Mucosa of gallbladder (tissue), 1 donor: Measurements from ENCODE around the gene GLI3. TPM values are rescaled to one million over a fixed set of nuclear protein-coding genes. Genes with fewer than 3 reads are reported as not detected.

Experiments used
- DNase-seq: peaks from one replicate; pipeline ENCODE4 v3.0.0-alpha.2; 2020; ENCODE audit warnings: low spot score
- total RNA-seq: library from RNA; stranded (reverse); gene quantifications from one replicate; pipeline ENCODE4 v1.2.1, GENCODE V29; 2021
- donor health status: DM: no; HTN: no; CAD: no.

Gene GLI3
- total RNA-seq, 1 donor from 2014 or later: 9.8 TPM

DNA sequence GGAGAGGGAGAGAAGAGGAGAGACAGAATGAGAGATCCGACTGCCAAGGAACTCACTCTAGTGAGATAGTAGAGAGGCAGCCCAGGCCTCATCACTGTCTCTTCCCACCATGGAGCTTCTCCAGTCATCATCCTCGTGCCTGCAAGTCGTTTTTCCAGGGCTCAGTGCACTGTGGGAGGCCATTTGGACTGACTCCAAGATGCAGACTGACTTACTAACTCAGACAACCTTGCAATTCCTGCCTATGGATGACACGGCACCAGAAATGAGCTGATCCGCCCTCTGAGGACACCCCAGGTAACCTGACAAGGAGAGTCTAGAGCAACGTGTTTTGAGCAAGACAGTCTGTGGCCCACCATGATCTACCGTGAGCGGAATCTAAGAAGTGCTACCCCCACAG is 154.9 kb downstream of the GLI3 start:
- no peak for DNase-seq

DNA sequence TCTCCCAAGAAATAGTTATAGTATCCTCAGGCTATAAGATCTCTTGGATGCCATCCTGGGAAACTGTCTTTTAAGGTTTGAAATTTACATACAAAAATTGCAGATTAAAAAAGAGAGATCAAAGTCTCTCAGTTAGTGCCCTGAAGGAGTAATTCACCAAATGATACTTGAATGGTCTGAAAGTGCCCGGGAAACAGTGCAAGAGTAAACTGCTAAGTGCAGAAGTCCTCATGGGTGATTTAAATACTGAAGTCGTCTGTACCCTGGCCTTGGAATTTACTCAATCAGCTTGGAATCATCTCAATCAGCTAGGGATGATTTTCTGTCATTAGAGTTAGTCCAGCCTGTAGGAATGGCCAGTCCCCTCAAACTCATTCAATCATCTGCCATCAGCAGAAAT is 155.3 kb downstream of the GLI3 start:
- no peak for DNase-seq

DNA sequence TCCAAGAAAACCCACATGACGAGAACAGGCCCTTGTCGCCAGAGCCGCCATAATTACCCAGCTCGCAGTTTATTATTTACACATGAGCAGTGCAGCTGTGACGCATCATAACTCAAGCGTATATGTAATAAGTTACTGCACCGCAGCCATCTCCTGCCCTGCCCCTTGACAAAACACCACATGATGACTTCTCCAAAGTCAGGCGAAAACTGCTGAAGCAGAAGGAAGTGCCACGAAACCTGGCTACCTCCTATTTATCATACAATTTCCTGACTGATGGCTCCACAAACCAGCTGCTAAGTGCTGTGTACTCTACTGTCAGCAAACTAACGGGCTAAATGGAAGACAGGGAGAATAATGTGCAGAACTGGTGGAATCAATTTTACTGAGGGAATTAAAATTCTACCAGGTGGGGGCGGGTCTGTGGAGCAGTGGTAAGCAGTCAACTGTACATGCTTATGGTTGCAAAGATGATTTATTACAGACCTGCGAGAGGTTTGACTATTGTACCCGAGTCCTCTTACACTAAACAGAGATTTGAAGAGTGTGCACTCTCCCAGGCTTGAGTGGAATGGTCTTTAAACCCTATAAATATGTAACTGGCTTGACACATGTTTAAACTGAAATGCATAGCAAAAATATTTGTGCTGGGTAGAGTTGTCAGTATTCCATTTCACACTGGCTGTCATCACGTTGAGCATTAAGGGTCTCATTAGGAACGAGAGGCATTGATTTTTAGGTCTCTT is 156.0 kb downstream of the GLI3 start:
- DNase-seq: no peak

DNA sequence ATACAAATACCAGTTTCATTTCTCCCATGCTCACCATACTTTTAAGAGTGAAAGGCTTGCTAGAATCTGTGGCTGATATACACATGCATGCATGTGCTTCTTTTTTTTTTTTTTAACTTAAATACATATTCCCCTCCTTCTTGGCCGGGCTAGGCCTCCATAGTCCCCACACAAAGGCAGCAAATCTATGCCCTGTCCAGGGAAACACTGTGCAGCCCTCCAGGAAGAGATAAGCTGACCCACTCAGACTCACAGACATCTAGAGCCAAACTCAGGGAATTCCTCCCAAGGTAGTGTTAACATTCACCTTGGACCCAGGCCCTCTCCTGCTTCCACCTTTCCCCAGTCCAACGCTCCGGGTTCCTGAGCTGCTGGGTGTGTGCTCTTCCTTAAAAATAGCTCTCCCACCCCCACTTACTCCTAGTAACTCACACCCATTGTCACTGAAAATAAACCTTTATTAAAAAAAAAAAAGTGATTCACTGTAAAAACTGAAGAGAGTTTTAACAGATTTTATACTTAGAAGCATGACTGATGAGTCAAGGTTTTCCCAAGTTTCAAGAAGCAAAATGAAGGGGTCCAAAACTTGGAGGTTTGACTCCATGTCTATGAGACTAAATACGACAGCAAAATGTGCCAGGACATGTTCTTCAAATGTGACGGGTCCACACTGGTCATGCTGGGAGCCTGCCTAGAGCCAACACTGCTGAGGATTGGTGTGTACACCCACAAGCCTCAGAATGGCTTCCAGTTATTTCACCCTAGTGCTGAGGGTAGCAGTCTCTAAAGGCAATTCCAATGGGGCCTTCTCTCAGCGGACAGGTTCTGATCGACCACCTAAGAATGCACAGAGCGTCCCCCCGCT is 159.5 kb downstream of the GLI3 start:
- DNase-seq: no peak

DNA sequence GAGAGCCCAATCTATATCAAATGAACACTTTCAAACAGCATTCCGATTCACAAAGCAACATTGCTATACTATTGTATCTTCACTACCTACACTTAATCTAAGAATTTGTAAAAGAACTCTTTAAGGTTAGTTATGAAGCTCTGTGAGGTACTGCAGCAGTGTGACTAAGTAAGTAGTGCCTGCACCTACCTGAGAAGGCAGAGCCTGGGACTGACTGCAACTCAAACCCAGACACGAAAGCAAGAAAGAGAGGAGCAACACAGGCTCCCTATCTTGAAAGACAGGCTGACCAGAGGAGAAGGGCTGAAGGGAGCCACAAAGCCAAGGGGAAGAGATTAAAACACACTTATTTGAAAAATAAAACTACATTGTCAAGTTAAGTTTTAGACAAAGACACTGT is 160.1 kb downstream of the GLI3 start:
- DNase-seq: no peak

DNA sequence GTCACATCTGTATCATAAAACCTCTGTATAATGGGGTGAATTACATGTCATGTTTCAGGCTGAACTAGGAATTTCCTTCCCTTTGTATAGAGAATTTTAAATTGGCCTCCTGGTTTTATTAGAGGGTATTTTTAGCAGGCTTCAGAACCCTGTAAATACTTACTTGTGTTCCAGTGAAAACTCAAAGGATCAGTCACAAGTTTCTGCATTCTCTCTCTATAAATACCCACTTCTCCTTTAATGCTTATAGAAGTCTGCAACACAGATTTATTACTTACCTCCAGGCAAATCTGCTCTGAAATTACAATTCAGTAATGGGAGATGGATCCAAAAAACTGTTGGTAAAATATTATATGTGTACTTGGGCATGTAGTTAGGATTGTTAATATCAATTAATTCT is 161.6 kb downstream of the GLI3 start:
- DNase-seq: no peak

DNA sequence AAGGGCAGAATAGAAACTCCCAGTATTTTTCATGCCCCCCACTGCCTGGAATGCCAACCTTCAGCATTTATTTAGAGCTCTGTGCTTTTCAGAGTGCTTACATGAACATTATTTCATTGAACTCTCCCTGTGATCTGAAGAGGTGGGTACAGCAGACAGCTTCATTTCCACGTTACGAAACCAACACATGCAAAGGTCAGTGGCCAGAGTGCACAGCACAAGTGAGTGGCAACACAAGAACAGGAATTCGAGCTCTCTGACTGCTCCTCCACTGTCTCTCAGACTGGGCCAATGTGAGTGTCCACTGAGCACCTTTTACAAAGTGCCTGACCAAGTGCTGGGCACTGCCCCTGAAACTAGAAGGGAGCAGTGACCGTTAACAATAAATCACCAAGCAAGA is 162.9 kb downstream of the GLI3 start:
- no peak for DNase-seq

DNA sequence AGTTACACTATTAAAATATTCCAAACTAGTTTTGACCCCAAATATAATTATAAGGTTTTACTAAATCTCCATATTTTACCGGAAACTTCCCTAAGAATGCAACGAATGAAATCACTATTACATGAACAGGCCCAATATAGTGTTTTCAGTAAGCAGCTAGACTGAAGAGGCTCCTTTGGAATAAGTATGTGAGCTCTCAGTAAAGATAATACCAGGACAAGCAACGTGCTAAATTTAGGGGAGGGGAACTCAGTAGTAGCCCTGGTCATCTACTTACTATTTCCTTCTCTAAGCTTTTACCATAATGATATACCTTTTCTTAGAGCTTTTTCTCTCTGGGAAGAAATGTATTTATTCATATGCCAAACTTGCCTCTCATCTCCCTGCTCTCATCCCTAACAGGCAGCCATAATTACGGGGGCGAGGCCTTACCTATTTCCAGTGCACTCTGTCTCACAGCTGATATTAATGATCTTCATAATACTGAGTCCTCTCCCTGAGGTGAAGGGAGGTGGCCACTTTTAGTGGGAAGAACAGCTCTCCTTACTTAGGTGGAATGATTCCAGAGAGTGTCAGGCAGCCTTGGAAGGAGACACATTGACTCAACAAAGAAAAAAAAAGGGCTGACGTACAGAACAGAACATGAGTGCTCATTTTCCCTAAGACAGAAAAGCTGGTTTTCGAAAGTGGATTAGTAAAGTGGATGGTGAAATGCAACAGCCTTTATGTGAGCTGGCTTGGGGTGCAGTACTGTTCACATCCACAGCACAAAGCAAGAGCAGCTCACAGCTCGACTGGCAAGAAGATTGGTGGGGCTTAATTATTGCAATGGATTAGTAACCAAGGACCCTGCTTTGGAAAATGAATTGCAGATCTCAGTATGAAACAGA is 165.4 kb downstream of the GLI3 start:
- no peak for DNase-seq

DNA sequence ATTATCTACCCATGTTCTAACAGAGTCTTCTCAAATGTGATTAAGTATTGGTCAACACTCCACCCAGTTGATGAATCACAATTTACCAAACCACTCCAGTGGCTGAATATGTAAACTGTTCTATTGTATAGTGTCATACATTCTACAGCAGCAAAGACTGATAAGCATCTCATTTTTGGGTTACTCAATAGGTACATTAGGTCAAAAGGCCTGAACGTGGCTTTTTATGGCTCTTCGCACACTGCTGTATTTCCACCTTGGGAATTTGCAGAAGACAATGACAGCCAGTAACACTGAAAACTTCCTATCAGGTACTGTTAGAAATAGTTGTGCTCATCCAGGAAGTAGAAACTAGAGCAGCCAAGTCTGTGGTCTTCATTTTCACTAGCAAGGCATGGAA is 166.9 kb downstream of the GLI3 start:
- DNase-seq: no peak

DNA sequence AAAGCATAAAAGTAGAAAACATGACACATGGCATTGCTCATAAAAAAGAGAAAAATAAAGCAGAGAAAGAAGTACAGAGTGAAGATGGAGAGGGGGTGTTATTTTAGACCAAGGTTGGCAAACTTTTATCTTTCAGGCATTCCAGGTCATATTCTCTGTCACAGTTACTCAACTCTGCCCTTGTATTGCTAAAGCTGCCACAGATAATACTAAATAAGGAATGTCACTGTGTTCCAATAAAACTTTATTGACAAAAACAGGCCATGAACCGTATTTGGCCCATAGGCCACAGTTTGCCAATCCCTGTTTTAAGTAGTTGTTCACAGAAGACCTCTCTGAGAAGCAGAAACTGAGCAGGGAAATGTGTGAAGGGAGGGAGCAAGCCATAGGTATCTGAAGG is 167.4 kb downstream of the GLI3 start:
- no peak for DNase-seq

DNA sequence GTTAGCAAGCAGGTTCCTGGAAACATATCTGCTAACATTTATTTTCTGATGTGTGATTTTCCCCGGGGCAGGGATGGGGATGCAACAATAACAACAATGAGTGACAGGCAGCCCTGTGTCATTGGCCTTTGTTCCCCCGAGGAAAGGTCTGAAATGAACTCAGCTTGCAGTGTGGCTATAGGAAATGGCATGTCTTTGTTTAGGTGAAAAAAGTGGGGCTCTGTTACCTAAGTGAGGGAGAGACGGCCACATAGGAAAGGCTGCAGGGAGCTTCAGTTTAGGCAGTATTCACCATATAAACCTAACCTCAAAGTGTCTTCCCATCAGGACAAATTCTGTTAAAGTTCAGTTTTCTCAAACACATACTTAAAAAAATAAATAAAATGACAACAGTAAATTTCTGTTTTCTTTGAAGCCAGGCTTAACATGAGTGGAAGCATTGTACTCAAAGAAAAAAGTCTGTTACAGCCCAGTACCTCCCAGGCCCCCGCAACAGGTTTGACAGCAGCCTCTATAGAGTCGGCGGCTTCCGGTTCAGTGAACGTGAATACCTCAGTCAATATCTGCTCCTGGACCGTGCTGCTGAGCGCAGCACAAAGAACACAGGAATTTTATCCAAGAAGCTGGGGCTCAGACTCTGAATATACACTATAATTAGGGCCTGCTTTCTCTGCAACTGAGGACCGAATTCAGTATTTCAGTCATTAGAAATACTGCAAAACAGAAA is 168.3 kb downstream of the GLI3 start:
- DNase-seq: no peak

DNA sequence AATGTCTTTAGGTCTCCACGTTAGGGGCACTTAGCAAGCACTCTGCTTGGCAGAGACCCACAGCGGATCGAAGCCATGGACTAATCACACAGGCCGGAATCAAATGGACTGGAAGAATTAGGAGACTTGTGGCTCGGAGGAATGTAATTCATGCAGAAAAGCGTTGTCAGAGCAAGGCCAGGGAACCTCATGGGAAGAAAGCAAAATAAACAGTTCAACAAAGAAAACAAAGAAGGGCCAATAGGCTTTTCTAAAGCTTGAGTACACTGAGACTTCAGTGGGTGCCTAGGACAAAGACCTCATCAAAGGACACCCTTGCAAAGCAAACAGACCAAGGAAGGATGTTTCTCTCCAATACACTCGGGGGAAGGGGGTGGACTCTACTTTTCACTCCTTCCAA is 171.1 kb downstream of the GLI3 start:
- no peak for DNase-seq

DNA sequence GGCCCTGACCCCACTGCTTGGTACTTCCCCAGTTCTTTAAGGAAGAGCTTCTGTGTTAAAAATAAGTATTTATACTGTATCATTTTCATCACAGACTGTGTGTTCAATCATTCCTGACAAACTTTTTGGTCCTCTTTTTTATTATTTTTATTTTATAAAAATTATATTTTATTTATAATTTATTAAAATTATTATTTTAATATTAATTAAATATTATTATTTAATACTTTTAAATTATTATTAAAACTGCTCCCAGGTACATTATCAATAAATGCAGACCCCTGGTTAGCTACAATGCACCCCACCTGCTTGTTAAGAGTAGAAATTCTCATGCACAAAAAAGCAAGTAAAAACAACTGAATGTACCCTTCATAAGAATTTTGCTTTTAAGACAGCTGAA is 172.0 kb downstream of the GLI3 start:
- DNase-seq: no peak

DNA sequence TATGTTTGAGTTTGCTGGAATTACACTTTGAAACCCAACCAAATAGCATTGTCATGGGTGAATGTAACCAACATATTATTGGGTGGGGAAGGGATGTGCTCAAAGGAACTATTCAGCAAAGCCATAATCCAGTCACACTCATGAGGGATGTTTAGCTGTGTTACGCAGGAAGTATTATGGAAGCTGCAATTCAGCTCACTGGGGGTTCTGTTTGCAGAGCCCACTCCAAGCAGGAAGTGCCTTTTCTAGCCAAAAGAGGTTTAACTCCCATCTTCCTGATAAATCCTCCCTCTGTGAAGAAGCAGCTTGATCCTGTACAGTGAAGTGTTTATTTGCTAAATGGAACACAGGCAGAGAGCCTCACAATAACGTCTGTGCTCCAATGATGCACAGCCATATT is 172.5 kb downstream of the GLI3 start:
- no peak for DNase-seq

DNA sequence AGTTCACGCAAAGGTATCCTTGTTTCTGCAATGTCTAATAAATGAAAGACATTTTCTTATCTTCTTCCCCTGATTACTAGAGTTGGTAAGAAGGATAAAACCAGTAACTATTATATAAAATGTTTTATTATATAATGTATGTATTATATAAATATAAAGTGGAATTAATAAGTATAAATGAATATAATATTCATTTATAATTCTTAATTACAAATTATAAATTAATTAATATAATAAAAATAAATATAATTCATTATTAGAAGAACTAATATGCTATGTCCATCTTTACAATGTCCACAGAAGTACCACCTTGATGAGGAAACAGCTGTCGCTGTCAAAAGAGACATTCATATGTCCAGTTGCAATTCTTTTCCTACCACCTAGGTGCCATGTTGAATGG is 177.7 kb downstream of the GLI3 start:
- DNase-seq: no peak

DNA sequence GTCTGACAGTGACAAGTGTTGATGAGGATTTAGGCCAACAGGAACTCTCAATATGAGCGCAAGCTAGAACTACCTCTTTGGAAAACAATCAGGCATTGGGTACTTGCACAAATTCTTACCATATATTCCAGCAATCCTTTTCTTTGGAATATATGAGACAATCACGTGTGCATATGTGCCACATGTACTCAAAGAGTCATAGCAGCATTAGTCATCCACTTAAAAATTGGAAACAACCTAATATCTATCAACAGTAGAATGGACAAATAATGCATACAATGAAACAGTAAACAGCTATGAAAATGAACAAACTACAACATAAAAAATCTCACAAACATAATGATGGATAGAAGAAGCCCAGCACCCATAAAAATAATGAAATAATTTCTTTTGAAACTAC is 179.7 kb downstream of the GLI3 start:
- no peak for DNase-seq

DNA sequence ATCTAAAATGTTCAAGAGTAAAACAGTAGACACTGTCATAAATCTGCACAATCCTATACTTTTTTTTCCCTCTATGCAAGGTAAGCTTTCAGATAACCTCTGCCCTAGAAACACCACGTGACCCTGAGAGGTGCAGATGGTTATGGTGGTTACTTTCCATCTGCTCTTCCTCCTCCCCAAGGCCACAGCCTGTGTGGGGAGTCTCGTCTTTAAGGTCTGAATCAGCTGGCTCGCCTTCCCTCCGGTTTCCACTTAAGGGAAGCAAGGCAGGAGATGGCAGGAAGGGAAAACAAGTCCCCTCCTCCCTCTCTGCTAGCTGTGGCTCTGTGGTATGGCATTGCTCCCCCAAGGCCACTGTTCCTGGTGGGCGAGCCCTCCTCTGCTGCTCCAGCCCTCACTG is 181.8 kb downstream of the GLI3 start:
- DNase-seq: no peak

DNA sequence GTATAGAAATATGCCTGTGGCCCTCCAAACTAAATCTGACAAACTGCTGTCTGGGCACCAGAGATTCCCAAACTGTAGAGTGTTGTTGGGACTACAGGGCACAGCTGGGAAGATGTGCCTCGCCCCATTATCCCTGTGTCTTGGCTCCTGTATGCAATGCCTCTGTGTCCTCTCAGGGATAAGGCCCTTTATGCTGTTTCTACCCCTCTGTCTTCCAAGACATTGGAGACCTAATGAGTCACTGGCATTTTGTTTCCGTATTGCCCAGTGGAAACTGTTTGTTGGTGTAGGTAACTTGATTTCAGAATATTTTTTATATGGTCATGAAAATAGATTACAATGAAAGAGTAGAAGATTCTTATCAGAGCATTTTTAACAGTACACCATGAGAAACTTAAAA is 183.2 kb downstream of the GLI3 start:
- no peak for DNase-seq

DNA sequence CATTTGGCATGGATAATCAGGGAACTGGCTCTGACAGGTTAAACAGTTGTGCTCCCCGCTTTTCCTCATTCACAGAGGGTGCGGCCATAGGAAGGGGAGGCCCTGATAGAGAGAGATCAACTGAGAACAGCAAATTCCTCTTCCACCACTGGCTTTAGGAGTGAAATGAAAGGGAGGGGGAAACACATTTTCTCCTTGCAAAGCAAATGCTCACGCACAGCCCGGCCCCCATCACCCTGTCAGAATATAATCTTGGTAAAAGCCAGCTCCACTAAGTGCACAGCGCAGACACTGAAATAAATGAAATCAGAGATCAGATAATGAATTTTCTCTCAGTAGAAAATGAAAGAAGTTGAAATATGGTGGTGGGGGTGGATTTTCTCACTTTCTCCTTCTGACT is 187.2 kb downstream of the GLI3 start:
- DNase-seq: no peak

DNA sequence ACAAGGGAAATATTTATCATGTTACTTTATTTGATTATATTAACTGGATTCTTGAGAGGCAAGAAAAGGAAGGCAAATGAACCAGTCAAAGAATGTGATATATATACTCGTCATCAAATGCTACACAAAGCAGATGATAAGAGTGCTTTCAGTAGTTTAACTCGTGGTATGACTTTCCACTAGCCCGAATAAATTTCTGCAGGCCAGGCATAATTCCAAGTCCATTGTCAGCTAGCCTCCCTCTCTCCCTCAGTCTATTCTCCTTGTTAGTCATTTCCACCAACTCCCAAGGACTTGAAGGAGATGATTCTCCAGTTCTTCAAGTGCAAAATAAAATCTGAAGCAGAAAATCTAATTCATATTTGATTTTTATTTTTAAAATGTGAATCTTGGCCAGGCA is 190.5 kb downstream of the GLI3 start:
- no peak for DNase-seq

DNA sequence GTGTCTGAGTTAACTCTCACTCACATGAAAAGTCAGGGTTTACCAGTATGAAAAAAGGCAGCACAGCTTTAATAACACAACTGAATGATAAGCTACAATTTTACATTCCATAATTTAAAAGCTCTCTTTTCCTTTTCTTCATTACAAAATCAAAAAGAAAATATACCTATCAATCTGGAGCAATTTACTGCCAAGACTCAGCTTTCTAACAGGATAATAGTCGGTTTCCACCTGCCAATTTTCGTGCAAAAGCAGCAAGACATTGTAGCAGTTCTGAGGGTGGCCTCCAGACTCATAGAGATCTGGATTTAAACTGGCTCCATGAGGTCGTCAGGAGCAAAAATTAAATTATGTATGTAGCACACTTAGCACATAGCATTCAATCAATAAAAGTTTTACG is 191.0 kb downstream of the GLI3 start:
- no peak for DNase-seq

DNA sequence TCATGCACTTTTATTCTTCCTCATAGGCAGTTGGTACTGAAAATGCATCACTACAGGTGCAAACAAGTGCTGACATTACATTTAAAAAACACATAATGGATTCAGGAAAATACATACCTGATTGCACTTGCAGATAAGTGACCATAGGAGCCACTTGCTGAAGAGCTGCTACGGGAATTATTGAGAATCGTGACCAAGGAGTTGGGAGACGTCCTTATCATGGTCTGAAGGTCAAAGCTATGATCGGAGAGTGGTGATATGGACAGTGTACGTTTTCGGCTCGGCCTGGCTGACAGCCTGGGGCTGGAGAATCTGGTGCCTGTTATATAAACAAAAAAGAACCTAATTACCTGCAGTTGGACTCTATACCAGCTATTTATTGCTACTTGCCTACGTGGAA is 197.1 kb downstream of the GLI3 start:
- DNase-seq: no peak
